CD8-positive, alpha-beta memory T cell (primary cell): ENCODE data around the gene MIER2. TPM values are rescaled to one million over a fixed set of nuclear protein-coding genes. Genes with fewer than 3 reads are reported as not detected.
"Not testable (repeated sequence)": the region's sequence is repeated elsewhere in the genome, so short reads cannot be mapped to it uniquely, and the experiment has no call there.

Source experiments
- CTCF ChIA-PET: fragments of 350-600 bp; sonication (Branson Sonifier 250); formaldehyde crosslinking; loops from one replicate; lab custom pipeline; 2021; ENCODE audit warnings: antibody characterized with exemption; lab: Charles Lee
- POLR2A ChIA-PET: fragments of 350-600 bp; sonication (Branson Sonifier 250); formaldehyde crosslinking; loops from one replicate; lab custom pipeline; 2021; ENCODE audit warnings: antibody characterized with exemption; lab: Charles Lee
- DNase-seq, 5 donors: peaks; one replicate each; pipeline versions ENCODE4 v3.0.0 to v3.0.0-alpha.2; 2020 to 2022; ENCODE audit warnings: mixed read lengths in 1 of 5
- H3K27ac ChIP-seq: one replicate; pipeline ENCODE4 v1.7.0; 2013; ENCODE audit warnings: low read depth, mild to moderate bottlenecking, low read length, moderate library complexity
- H3K27me3 ChIP-seq: 2 replicates; pipeline ENCODE4 v1.7.0; 2013; ENCODE audit warnings: low read length, mild to moderate bottlenecking; ENCODE audit not compliant: insufficient read depth, poor library complexity, severe bottlenecking
- H3K36me3 ChIP-seq: 2 replicates; pipeline ENCODE4 v1.7.0; 2013; ENCODE audit warnings: mild to moderate bottlenecking, low read length, moderate library complexity; ENCODE audit not compliant: insufficient read depth
- H3K4me1 ChIP-seq: 2 replicates; pipeline ENCODE4 v1.7.0; 2013; ENCODE audit warnings: mild to moderate bottlenecking, low read length, moderate library complexity; ENCODE audit not compliant: insufficient read depth
- H3K4me3 ChIP-seq: 2 replicates; pipeline ENCODE4 v1.7.0; 2013; ENCODE audit warnings: mild to moderate bottlenecking, low read length
- H3K9me3 ChIP-seq: 2 replicates; pipeline ENCODE4 v1.7.0; 2013; ENCODE audit warnings: mild to moderate bottlenecking, low read length
- H3K27ac Mint-ChIP-seq, 8 donors: one replicate each; pipeline ENCODE4 v1.8.0; 2020 to 2021; ENCODE audit warnings: mixed read lengths in 8 of 8, mild to moderate bottlenecking in 6 of 8, inconsistent platforms in 3 of 8, moderate library complexity in 3 of 8
- H3K27me3 Mint-ChIP-seq, 2 donors: one replicate each; pipeline ENCODE4 v1.8.0; 2020 to 2021; ENCODE audit warnings: mixed read lengths in 2 of 2, mild to moderate bottlenecking in 1 of 2, moderate library complexity in 1 of 2
- H3K36me3 Mint-ChIP-seq, 3 donors: one replicate each; pipeline ENCODE4 v1.8.0; 2020 to 2021; ENCODE audit warnings: mixed read lengths in 3 of 3, inconsistent platforms in 1 of 3, mild to moderate bottlenecking in 1 of 3
- H3K4me1 Mint-ChIP-seq, 3 donors: one replicate each; pipeline ENCODE4 v1.8.0; 2020 to 2021; ENCODE audit warnings: mixed read lengths in 3 of 3, inconsistent platforms in 1 of 3, mild to moderate bottlenecking in 1 of 3
- H3K4me3 Mint-ChIP-seq, 7 donors: one replicate each; pipeline ENCODE4 v1.8.0; 2020 to 2021; ENCODE audit warnings: mixed read lengths in 7 of 7, mild to moderate bottlenecking in 6 of 7, moderate library complexity in 4 of 7, inconsistent platforms in 2 of 7
- H3K9me3 Mint-ChIP-seq, 5 donors: one replicate each; pipeline ENCODE4 v1.8.0; 2020 to 2022; ENCODE audit warnings: mixed read lengths in 5 of 5, mild to moderate bottlenecking in 3 of 5, moderate library complexity in 2 of 5, inconsistent platforms in 1 of 5
- polyA plus RNA-seq: library from polyadenylated mRNA; unstranded; fragments of 300-500 nt; fragmentation: Illumina TruSeq; gene quantifications from one replicate; pipeline ENCODE4 v1.2.3, GENCODE V29; 2021
- total RNA-seq, 2 experiments: library from RNA; stranded (reverse); gene quantifications; one replicate each; pipeline ENCODE4 v1.2.3, GENCODE V29; 2021

The MIER2 gene
- total and polyA plus RNA-seq, 3 experiments from 2014 or later, result 4.9 to 20.9 (median 20.9) TPM

DNA sequence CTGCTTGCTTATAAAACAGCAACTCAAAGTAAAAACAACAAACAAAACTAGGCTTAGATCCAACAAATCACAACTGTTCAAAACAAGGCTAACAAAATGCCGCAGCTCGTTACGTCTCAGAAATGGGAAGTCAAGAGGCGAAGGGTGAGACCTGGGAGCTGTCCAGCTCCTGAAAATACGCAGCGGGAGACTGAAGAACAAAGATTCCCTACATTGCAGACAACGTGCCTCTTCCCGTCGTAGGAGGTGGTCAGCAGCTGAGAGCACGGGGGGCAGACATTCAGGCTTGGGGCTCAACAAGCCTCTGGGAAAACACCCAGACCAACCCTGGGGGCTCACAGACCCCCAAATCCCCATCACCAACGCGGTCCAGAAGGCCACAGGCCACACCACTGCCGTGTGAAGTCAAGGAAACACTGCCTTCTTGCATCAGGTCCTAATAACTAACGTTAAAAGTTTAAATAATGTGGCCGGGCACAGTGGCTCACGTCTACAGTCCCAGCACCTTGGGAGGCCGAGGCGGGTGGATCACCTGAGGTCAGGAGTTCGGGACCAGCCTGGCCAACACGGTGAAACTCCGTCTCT is 66.9 kb downstream of the MIER2 start:
- H3K4me3 Mint-ChIP-seq, result no peak overlapping the region
- peaks cover 0 to 2% (median 0%) of the 10 kb centered on the region in 5 donors for H3K9me3 Mint-ChIP-seq
- DNase-seq, result no peak
- peaks cover 19 to 53% of the 10 kb centered on the region in 2 donors for H3K27me3 Mint-ChIP-seq
- H3K4me1 ChIP-seq, result no peaks in the 10 kb centered on the region
- no peak overlapping the region for H3K27ac Mint-ChIP-seq
- no peak overlapping the region for H3K27ac ChIP-seq
- H3K4me3 ChIP-seq, result no peak overlapping the region
- H3K36me3 ChIP-seq, result no peaks in the 10 kb centered on the region
- ChIA-PET CTCF (no interaction called here), POLR2A (no interaction called here)
- no peaks in the 10 kb centered on the region for H3K9me3 ChIP-seq
- H3K4me1 Mint-ChIP-seq, result no peaks in the 10 kb centered on the region
- peaks cover 6% of the 10 kb centered on the region for H3K27me3 ChIP-seq
- H3K36me3 Mint-ChIP-seq, result no peaks in the 10 kb centered on the region

DNA sequence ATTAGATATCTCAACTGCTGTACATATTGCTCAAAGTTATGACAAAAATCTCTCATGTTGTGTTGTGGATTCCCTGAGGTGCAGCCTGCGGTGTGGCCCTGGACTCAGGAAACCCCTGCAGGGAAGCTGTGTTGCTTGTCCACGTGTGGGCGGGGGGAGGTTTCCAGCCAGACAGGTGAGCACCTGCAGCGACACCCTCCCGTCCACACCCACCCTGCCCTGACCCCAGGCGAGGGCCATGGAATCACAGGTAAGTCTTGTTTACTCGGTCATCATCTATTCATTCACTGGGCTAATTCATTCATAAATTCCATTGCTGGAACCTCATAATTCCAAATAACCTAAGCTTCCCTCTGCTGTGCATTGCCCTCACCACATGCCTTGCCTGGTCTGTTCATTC is 67.5 kb downstream of the MIER2 start:
- Mint-ChIP-seq H3K36me3 (no peaks in the 10 kb centered on the region), H3K9me3 (peaks cover 0 to 2% (median 0%) of the 10 kb centered on the region in 5 donors), H3K27ac (no peak overlapping the region), H3K27me3 (peaks cover 20 to 55% of the 10 kb centered on the region in 2 donors), H3K4me1 (no peaks in the 10 kb centered on the region), H3K4me3 (no peak overlapping the region)
- H3K4me1 ChIP-seq, result no peaks in the 10 kb centered on the region
- DNase-seq, result no peak
- no peak overlapping the region for H3K4me3 ChIP-seq
- H3K9me3 ChIP-seq, result no peaks in the 10 kb centered on the region
- POLR2A ChIA-PET, result no interaction called here
- no peak overlapping the region for H3K27ac ChIP-seq
- peaks cover 6% of the 10 kb centered on the region for H3K27me3 ChIP-seq
- no peaks in the 10 kb centered on the region for H3K36me3 ChIP-seq
- CTCF ChIA-PET, result no interaction called here

DNA sequence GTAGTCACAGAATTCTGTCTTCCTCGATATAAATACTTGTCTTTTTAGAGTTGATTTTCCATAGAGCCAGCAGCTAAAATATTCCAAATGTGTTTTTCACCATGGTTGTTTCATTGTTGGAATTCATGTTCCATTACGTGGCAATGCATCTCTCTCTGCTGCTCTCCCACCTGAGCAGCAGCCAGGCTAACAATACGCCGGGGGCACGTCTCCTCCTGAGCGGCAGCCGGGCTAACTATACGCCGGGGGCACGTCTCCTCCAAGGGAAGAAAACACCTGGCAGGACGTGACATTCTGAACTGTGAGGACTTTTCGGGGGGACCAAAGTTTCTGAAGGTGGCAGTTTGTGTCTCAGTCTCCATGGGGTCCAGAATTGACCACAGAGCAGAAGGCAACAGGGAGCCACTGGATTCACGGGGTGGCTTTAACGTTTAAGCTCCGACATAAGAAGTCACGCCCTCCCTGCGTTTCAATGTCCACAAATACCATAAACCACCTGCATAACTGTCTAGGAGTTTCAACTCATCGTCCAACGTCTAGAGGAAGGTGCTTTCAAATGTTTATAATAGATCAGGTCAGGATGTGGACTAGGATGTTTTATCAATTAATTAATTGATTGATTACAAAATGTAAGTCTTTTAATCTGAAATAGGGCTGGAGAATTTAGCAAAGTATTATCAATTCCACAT is 68.5 kb downstream of the MIER2 start:
- H3K4me1 Mint-ChIP-seq, result no peaks in the 10 kb centered on the region
- no peaks in the 10 kb centered on the region for H3K36me3 Mint-ChIP-seq
- peaks cover 6% of the 10 kb centered on the region for H3K27me3 ChIP-seq
- no peaks in the 10 kb centered on the region for H3K9me3 ChIP-seq
- no peak overlapping the region for H3K27ac ChIP-seq
- H3K4me3 Mint-ChIP-seq, result no peak overlapping the region
- peaks cover 20 to 60% of the 10 kb centered on the region in 2 donors for H3K27me3 Mint-ChIP-seq
- H3K36me3 ChIP-seq, result no peaks in the 10 kb centered on the region
- no peak for DNase-seq
- H3K27ac Mint-ChIP-seq, result peak overlapping the region in 1 of 8 donors; percentile 35
- peaks cover 0 to 2% (median 0%) of the 10 kb centered on the region in 5 donors for H3K9me3 Mint-ChIP-seq
- ChIA-PET POLR2A (no interaction called here), CTCF (interaction anchor here (0.7 kb wide), 1 partner anchor 8 kb away, joined by 3 read pairs; no protein-coding TSS in a partner anchor)
- H3K4me1 ChIP-seq, result no peaks in the 10 kb centered on the region
- no peak overlapping the region for H3K4me3 ChIP-seq

DNA sequence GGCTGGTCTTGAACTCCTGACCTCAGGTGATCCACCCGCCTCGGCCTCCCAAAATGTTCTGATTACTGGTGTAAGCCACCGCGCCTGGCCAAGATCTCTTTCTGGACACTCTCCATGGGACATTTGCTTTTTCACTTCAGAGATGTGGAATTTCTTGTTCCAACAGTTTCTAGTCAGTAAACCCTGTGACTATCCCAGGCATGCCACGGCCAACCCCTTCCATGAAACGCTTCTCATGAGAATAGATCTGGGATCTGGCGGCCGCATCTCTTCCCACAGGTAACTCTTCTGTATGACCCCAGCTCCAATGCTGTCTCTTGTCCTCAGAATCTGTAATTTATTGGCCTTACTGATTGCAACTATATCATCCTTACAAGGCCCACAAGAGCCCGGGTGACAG is 69.6 kb downstream of the MIER2 start:
- Histone ChIP-seq H3K9me3 (no peaks in the 10 kb centered on the region), H3K4me1 (no peaks in the 10 kb centered on the region), H3K27me3 (peaks cover 6% of the 10 kb centered on the region), H3K4me3 (no peak overlapping the region), H3K36me3 (no peaks in the 10 kb centered on the region), H3K27ac (no peak overlapping the region)
- DNase-seq, result no peak
- Mint-ChIP-seq H3K27me3 (peaks cover 20 to 63% of the 10 kb centered on the region in 2 donors), H3K36me3 (no peaks in the 10 kb centered on the region), H3K4me1 (no peaks in the 10 kb centered on the region), H3K27ac (no peak overlapping the region), H3K4me3 (no peak overlapping the region), H3K9me3 (peaks cover 0 to 2% (median 0%) of the 10 kb centered on the region in 5 donors)
- POLR2A ChIA-PET, result no interaction called here
- CTCF ChIA-PET, result no interaction called here

DNA sequence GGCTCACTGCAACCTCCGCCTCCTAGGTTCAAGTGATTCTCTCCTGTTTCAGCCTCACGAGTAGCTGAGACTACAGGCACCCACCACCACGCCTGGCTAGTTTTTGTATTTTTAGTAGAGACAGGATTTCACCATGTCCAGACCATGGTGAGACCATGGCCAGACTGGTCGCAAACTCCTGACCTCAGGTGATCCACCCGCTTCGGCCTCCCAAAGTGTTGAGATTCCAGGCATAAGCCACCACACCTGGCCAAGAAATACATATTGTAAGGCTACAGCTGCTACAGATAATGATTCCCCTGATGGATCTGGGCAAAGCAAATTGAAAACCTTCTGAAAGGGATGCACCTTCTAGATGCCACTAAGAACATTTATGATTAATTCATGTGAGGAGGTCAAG is 71.2 kb downstream of the MIER2 start:
- no peak overlapping the region for H3K27ac ChIP-seq
- ChIA-PET POLR2A (no interaction called here), CTCF (no interaction called here)
- no peak overlapping the region for H3K4me3 ChIP-seq
- H3K4me3 Mint-ChIP-seq, result no peak overlapping the region
- DNase-seq, result no peak
- H3K36me3 ChIP-seq, result no peaks in the 10 kb centered on the region
- H3K27ac Mint-ChIP-seq, result no peak overlapping the region
- no peaks in the 10 kb centered on the region for H3K36me3 Mint-ChIP-seq
- H3K4me1 ChIP-seq, result no peaks in the 10 kb centered on the region
- H3K9me3 ChIP-seq, result no peaks in the 10 kb centered on the region
- H3K27me3 ChIP-seq, result peaks cover 10% of the 10 kb centered on the region
- H3K9me3 Mint-ChIP-seq, result peaks cover 0 to 2% (median 0%) of the 10 kb centered on the region in 5 donors
- H3K4me1 Mint-ChIP-seq, result no peaks in the 10 kb centered on the region
- peaks cover 19 to 59% of the 10 kb centered on the region in 2 donors for H3K27me3 Mint-ChIP-seq

DNA sequence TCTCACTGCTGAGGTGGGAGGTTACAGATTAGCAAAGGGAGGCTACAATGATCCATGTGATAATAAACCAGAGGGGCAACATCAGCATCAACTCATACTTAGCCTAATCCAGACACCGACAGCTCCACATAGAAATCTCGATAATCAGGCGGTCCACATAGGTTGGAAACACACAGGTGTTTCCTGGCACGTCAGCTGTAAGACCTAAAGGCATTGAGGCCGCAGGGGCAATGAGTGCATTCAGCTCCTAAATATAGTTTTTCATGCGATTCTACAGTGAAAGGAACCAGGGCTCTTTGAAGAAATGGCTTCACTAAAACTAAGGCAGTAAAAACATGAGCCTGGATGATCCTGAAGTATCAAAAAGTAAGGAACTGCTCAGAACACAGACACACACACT is 72.7 kb downstream of the MIER2 start:
- H3K27ac Mint-ChIP-seq, result no peak overlapping the region
- H3K36me3 Mint-ChIP-seq, result no peaks in the 10 kb centered on the region
- no peaks in the 10 kb centered on the region for H3K9me3 Mint-ChIP-seq
- H3K36me3 ChIP-seq, result no peaks in the 10 kb centered on the region
- no peaks in the 10 kb centered on the region for H3K4me1 ChIP-seq
- ChIA-PET CTCF (no interaction called here), POLR2A (no interaction called here)
- no peak overlapping the region for H3K4me3 Mint-ChIP-seq
- no peak overlapping the region for H3K4me3 ChIP-seq
- H3K27me3 ChIP-seq, result peaks cover 4% of the 10 kb centered on the region
- no peak for DNase-seq
- peaks cover 1 to 8% (median 3%) of the 10 kb centered on the region in 3 donors for H3K4me1 Mint-ChIP-seq
- H3K27me3 Mint-ChIP-seq, result peaks cover 15 to 56% of the 10 kb centered on the region in 2 donors
- H3K9me3 ChIP-seq, result no peaks in the 10 kb centered on the region
- H3K27ac ChIP-seq, result no peak overlapping the region

DNA sequence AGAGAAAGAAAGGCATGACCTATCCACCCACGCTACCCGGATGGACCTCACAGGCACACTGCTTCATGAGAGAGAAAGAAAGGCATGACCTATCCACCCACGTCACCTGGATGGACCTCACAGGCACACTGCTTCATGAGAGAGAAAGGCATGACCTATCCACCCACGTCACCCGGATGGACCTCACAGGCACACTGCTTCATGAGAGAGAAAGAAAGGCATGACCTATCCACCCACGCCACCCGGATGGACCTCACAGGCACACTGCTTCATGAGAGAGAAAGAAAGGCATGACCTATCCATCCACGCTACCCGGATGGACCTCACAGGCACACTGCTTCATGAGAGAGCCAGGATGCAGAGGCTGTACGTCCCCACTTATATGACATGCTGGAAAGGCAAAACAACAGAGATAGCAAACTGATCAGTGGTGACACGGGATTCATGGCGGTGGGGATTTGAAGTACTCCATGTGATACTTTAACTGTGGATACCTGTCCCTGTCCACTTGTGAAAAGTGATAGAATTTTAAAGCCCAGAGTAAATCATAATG is 73.8 kb downstream of the MIER2 start:
- peaks cover 5 to 11% (median 8%) of the 10 kb centered on the region in 3 donors for H3K4me1 Mint-ChIP-seq
- DNase-seq, H3K4me3 ChIP-seq, H3K4me3 Mint-ChIP-seq, H3K27ac Mint-ChIP-seq, H3K36me3 ChIP-seq, H3K27ac ChIP-seq, CTCF ChIA-PET, H3K36me3 Mint-ChIP-seq, H3K9me3 Mint-ChIP-seq, POLR2A ChIA-PET, H3K9me3 ChIP-seq, H3K4me1 ChIP-seq: not testable (repeated sequence)
- H3K27me3 Mint-ChIP-seq, result peaks cover 13 to 57% of the 10 kb centered on the region in 2 donors
- H3K27me3 ChIP-seq, result peaks cover 12% of the 10 kb centered on the region

DNA sequence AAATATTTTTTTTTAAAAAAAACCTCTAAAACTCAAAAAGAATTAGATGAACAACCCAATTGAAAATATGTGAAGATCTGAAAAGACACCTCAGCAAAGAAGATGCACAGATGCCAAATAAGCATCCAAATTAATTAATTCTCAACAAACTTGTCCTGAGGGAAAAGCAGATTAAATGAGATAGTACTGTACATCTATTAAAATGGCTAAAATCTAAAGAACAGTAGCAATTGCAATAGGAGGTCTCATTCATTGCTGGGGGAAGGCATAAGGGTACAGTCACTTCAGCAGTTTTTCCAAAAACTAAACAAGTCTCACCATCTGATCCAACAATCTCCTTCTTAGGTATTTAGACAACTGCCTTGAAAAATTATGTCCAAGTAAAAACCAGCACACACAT is 75.4 kb downstream of the MIER2 start:
- Mint-ChIP-seq H3K27me3 (peaks cover 10 to 61% of the 10 kb centered on the region in 2 donors), H3K9me3 (no peaks in the 10 kb centered on the region), H3K4me3 (no peak overlapping the region), H3K4me1 (peaks cover 5 to 11% (median 8%) of the 10 kb centered on the region in 3 donors), H3K36me3 (no peaks in the 10 kb centered on the region), H3K27ac (no peak overlapping the region)
- ChIA-PET CTCF (no interaction called here), POLR2A (no interaction called here)
- Histone ChIP-seq H3K4me3 (no peak overlapping the region), H3K27me3 (peaks cover 14% of the 10 kb centered on the region), H3K27ac (no peak overlapping the region), H3K4me1 (no peaks in the 10 kb centered on the region), H3K36me3 (no peaks in the 10 kb centered on the region), H3K9me3 (no peaks in the 10 kb centered on the region)
- no peak for DNase-seq
